ENCODE data around the gene TAB2.

GRCh38 chr6:149409617-149410016, 92.1 kb downstream of the TAB2 start:
- TF ChIP-seq, protein P1, sequence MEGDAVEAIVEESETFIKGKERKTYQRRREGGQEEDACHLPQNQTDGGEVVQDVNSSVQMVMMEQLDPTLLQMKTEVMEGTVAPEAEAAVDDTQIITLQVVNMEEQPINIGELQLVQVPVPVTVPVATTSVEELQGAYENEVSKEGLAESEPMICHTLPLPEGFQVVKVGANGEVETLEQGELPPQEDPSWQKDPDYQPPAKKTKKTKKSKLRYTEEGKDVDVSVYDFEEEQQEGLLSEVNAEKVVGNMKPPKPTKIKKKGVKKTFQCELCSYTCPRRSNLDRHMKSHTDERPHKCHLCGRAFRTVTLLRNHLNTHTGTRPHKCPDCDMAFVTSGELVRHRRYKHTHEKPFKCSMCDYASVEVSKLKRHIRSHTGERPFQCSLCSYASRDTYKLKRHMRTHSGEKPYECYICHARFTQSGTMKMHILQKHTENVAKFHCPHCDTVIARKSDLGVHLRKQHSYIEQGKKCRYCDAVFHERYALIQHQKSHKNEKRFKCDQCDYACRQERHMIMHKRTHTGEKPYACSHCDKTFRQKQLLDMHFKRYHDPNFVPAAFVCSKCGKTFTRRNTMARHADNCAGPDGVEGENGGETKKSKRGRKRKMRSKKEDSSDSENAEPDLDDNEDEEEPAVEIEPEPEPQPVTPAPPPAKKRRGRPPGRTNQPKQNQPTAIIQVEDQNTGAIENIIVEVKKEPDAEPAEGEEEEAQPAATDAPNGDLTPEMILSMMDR (IDR thresholded peaks at IDR 0.05) = no peak
- no peak for TF ChIP-seq EZH2 (IDR thresholded peaks at IDR 0.05; ENCODE audit: borderline replicate concordance, insufficient read depth, low read depth, low read length, poor library complexity, severe bottlenecking)
